Lower leg skin (tissue), 3 donors: ENCODE results near the gene KLRC2.
"Not testable (repeated sequence)": the region's sequence is repeated elsewhere in the genome, so short reads cannot be mapped to it uniquely, and the experiment has no call there.

Source experiments
- CTCF ChIP-seq, 3 donors: fragments of 450-650 bp; IDR thresholded peaks; one replicate each; pipeline ENCODE4 v1.5.1; 2016; ENCODE audit warnings: antibody characterized with exemption in 3 of 3, mild to moderate bottlenecking in 3 of 3, moderate library complexity in 2 of 3
- POLR2A ChIP-seq, 2 donors: fragments of 450-650 bp; IDR thresholded peaks; one replicate each; pipeline ENCODE4 v1.6.1; 2016 to 2017; ENCODE audit warnings: antibody characterized with exemption in 2 of 2, mild to moderate bottlenecking in 1 of 2, moderate library complexity in 1 of 2

GRCh38 chr12:10437601-10438000, 1.8 kb upstream of the KLRC2 start:
- TF ChIP-seq CTCF, POLR2A (IDR thresholded peaks at IDR 0.05): not testable (repeated sequence)
